Effector memory CD4-positive, alpha-beta T cell (primary cell): Measurements from ENCODE around the gene PDCD5.
"Not testable (repeated sequence)": the region's sequence is repeated elsewhere in the genome, so short reads cannot be mapped to it uniquely, and the experiment has no call there.

Source experiments
- DNase-seq, 3 donors: peaks; one replicate each; pipeline ENCODE4 v3.0.0-alpha.2; 2020
- H3K27ac ChIP-seq: 2 replicates; pipeline ENCODE4 v1.7.0; 2013; ENCODE audit warnings: mild to moderate bottlenecking, low read length, moderate library complexity; ENCODE audit not compliant: insufficient read depth, poor library complexity, severe bottlenecking
- H3K27me3 ChIP-seq: replicated peaks from 2 replicates; pipeline ENCODE4 v1.7.0; 2013; ENCODE audit warnings: mild to moderate bottlenecking, low read length; ENCODE audit not compliant: insufficient read depth, control insufficient read depth, poor library complexity, severe bottlenecking
- H3K36me3 ChIP-seq: 2 replicates; pipeline ENCODE4 v1.7.0; 2013; ENCODE audit warnings: mild to moderate bottlenecking, low read length, moderate library complexity; ENCODE audit not compliant: control insufficient read depth, insufficient read depth
- H3K4me1 ChIP-seq: 2 replicates; pipeline ENCODE4 v1.7.0; 2013; ENCODE audit warnings: low read length, mild to moderate bottlenecking; ENCODE audit not compliant: control insufficient read depth, insufficient read depth, poor library complexity, severe bottlenecking
- H3K4me3 ChIP-seq: 2 replicates; pipeline ENCODE4 v1.7.0; 2013; ENCODE audit warnings: low read length, low read depth, mild to moderate bottlenecking; ENCODE audit not compliant: insufficient read depth, poor library complexity, severe bottlenecking
- H3K9me3 ChIP-seq: 2 replicates; pipeline ENCODE4 v1.7.0; 2013; ENCODE audit warnings: mild to moderate bottlenecking, low read length, moderate library complexity; ENCODE audit not compliant: control insufficient read depth

PDCD5 gene

DNA sequence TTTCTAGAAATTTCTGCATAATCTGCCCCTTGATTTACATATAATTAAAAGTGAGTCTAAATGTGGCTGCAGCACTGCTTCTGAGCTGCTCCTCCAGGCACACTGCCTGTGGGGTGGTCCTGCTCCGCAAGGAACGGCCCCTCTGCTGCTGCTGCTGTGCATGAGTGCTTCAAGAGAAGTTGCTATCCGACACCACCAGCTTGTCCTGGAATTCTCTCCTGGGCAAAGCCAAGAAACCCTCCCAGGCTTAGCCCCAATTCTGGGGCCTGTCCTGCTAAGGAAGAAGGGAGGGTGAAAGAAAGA is 7.5 kb upstream of the PDCD5 start:
- Histone ChIP-seq H3K27ac (no peak overlapping the region), H3K4me1 (peaks cover 2% of the 10 kb centered on the region), H3K4me3 (no peak overlapping the region), H3K27me3 (no peaks in the 10 kb centered on the region), H3K9me3 (no peaks in the 10 kb centered on the region), H3K36me3 (no peaks in the 10 kb centered on the region)
- no peak for DNase-seq

DNA sequence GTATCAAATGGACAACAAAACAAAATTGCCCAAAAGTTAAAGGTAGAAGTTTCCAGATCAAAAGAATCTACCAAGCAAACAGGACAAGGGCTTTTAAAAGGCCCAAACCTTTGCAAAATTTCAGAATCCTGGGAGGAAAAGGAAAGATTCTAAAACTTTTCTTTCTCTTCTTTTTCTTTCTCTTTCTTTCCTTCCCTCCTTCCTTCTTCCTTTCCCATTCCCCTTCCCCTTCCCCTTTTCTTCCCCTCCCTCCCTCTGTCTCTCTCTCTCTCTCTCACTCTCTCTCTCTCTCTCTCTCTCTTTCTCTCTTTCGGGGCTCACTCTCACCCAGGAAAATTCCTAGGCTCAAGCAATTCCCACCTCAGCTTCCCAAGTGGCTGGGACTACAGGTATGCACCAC is 4.2 kb upstream of the PDCD5 start:
- Histone ChIP-seq H3K27me3 (no peaks in the 10 kb centered on the region), H3K4me1 (peaks cover 6% of the 10 kb centered on the region), H3K36me3 (no peaks in the 10 kb centered on the region), H3K4me3 (no peak overlapping the region), H3K9me3 (no peaks in the 10 kb centered on the region), H3K27ac (no peak overlapping the region)
- DNase-seq: no peak

DNA sequence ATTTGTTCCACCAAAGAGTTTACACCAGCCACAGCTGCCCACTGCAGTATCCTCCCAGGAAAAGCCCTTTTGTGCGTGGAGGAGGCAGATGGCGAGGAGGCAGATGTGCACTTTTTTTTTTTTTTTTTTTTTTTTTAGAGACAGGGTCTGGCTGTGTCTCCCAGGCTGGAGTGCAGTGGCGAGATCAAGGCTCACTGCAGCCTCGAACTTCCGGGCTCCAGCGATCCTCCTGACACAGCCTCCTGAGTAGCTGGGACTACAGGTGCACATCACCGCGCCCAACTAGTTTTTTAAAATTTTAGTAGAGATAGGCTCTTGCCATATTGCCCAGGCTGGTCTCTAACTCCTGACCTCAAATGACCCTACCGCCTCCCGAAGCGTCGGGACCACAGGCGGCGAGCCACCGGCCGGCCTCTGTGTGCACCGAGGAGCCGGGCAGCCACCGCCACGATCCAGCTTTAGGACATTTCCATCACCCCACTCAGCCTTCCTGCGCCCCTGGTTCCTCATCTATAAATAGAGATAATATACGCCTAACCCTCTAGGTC is 563 bp upstream of the PDCD5 start:
- Histone ChIP-seq H3K36me3 (peaks cover 14% of the 10 kb centered on the region), H3K4me3 (peak overlapping the region; percentile 56), H3K4me1 (peaks cover 13% of the 10 kb centered on the region), H3K27ac (no peak overlapping the region), H3K9me3 (no peaks in the 10 kb centered on the region), H3K27me3 (no peaks in the 10 kb centered on the region)
- no peak for DNase-seq

DNA sequence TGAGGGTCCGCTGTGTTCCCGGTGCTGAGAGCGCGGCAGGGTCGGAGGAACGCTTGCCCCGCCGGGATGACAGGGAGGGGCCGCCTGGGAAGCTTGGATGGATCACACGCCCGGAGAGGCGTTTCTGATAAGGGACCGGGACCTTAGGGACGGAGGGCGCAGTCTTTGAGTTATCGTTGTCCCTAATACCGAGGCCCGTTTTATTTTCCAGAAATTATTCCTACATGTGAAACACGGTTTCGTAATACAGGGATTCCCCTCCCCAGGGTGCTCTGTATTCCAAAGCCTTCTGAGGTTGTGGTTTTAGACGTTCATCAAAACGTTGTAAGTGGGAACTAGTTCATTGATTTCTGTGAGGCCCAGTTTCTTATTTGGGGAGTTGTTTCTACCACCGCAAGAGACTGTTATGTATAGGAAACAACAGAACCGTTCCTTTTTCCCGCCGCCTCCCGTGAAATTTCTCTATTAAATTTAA is 752 bp downstream of the PDCD5 start:
- peaks cover 27% of the 10 kb centered on the region for H3K36me3 ChIP-seq
- H3K27ac ChIP-seq: peak overlapping the region; percentile 76
- DNase-seq: no peak
- peaks cover 13% of the 10 kb centered on the region for H3K4me1 ChIP-seq
- H3K27me3 ChIP-seq: no peaks in the 10 kb centered on the region
- H3K4me3 ChIP-seq: peak overlapping the region; percentile 56
- no peaks in the 10 kb centered on the region for H3K9me3 ChIP-seq

DNA sequence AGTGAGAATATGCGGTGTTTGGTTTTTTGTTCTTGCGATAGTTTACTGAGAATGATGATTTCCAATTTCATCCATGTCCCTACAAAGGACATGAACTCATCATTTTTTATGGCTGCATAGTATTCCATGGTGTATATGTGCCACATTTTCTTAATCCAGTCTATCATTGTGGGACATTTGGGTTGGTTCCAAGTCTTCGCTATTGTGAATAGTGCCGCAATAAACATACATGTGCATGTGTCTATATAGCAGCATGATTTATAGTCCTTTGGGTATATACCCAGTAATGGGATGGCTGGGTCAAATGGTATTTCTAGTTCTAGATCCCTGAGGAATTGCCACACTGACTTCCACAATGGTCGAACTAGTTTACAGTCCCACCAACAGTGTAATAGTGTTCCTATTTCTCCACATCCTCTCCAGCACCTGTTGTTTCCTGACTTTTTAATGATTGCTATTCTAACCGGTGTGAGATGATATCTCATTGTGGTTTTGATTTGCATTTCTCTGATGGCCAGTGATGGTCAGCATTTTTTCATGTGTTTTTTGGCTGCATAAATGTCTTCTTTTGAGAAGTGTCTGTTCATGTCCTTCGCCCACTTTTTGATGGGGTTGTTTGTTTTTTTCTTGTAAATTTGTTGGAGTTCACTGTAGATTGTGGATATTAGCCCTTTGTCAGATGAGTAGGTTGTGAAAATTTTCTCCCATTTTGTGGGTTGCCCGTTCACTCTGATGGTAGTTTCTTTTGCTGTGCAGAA is 6.9 kb downstream of the PDCD5 start:
- not testable (repeated sequence) for H3K4me1 ChIP-seq, H3K27me3 ChIP-seq, H3K9me3 ChIP-seq, DNase-seq, H3K27ac ChIP-seq, H3K4me3 ChIP-seq
- peaks cover 27% of the 10 kb centered on the region for H3K36me3 ChIP-seq

DNA sequence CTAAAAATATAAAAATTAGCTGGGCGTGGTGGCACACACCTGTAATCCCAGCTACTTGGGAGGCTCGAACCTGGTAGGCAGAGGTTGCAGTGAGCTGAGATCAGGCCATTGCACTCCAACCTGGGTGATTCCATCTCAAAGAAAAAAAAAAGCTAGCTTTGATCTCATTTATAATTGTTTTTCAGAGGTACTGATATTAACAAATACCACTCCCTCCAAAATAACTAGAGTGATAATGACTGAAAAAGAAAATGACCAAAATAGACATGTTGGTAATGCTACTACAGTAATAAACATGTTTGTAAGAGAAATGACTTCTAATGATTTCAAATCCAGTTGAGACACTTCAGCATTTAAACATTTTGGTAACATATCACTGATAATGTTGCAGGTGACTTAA is 13.0 kb downstream of the PDCD5 start:
- DNase-seq: no peak
- Histone ChIP-seq H3K9me3 (no peaks in the 10 kb centered on the region), H3K36me3 (peaks cover 26% of the 10 kb centered on the region), H3K4me1 (no peaks in the 10 kb centered on the region), H3K4me3 (no peak overlapping the region), H3K27me3 (no peaks in the 10 kb centered on the region), H3K27ac (no peak overlapping the region)

DNA sequence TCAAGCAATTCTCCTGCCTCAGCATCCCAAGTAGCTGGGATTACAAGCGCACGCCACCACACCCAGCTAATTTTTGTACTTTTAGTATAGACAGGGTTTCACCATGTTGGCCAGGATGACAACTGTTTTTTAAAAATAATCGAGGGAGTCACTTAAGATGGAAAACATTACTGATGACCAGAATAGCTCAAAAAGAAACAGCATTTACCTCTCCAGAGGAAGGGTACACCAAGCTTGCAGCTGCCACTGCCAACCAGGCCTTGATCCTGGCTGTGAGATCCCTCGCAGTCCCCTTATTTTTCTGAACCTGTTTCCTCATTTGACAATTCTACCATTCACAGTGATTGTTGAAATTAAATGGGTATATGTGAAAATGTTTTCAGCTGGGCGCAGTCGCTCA is 14.5 kb downstream of the PDCD5 start:
- no peak overlapping the region for H3K27ac ChIP-seq
- H3K36me3 ChIP-seq: peaks cover 29% of the 10 kb centered on the region
- no peak for DNase-seq
- H3K4me3 ChIP-seq: no peak overlapping the region
- no peaks in the 10 kb centered on the region for H3K9me3 ChIP-seq
- H3K4me1 ChIP-seq: no peaks in the 10 kb centered on the region
- H3K27me3 ChIP-seq: no peaks in the 10 kb centered on the region

DNA sequence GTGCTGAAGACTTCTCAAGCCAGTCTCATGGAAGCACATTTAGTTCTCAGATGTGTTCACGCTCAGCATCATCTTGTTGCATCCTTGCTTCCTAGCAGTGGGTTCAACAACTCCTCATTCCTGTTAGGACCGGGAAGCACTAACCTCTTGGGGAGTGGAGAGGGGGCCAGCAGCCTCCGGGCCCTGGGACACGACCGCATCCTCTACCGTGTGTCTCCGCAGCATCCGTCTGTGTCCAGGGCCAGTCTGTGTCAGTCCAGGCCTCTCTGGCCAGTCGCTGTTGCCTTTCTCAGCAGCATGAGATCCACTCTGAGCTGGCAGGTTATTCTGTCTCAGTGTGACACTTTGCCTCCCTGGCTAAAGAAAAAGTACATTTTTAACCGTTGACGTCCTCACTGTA is 17.0 kb downstream of the PDCD5 start:
- Histone ChIP-seq H3K27me3 (no peaks in the 10 kb centered on the region), H3K9me3 (no peaks in the 10 kb centered on the region), H3K4me3 (no peak overlapping the region), H3K36me3 (peaks cover 36% of the 10 kb centered on the region), H3K4me1 (no peaks in the 10 kb centered on the region), H3K27ac (no peak overlapping the region)
- no peak for DNase-seq

DNA sequence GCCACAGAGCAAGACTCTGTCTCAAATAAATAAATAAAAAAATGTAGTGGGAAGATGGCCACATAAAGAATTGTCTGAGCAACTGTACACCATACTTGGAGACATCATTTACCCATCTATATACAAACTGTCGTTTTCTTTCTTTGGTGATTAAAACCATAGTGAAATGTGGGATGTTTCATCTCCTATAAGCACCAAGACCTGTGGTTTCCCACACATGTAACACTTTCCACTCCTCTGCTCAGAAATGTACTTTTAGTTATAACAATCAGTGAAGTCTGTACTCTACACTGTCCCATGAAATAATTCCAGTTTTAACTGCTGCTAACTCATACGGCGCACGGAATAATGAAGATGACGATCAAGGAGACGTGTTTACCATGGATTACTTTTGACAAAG is 18.3 kb downstream of the PDCD5 start:
- DNase-seq: no peak
- Histone ChIP-seq H3K27me3 (no peaks in the 10 kb centered on the region), H3K36me3 (peaks cover 48% of the 10 kb centered on the region), H3K9me3 (no peaks in the 10 kb centered on the region), H3K27ac (no peak overlapping the region), H3K4me3 (no peak overlapping the region), H3K4me1 (no peaks in the 10 kb centered on the region)

DNA sequence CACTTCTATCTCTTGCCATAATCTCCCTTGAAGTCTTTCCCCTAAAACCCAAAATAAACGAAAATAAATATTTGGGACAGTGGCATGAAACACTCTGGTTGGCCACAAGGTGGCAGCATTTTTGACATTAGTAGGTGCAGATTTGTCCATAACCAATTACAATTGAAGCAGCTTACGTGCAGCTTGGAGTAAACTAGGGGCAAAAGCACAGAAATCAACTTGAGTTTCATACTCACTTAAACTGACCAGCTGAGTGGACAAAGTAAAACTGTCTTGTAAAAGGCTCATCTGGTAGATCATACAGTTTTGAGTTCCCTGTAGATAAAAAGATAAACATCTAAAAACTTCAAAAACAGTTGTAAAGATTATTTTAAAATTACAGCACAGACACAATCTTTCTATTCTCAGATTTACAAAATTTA is 18.8 kb downstream of the PDCD5 start:
- H3K4me3 ChIP-seq: no peak overlapping the region
- H3K4me1 ChIP-seq: no peaks in the 10 kb centered on the region
- no peak overlapping the region for H3K27ac ChIP-seq
- no peaks in the 10 kb centered on the region for H3K9me3 ChIP-seq
- H3K27me3 ChIP-seq: no peaks in the 10 kb centered on the region
- DNase-seq: peak in 1 of 3 donors; percentile 32
- H3K36me3 ChIP-seq: peaks cover 52% of the 10 kb centered on the region
